HG03135 (cell line): ENCODE results near the gene NPPA.
"Not testable (repeated sequence)": the region's sequence is repeated elsewhere in the genome, so short reads cannot be mapped to it uniquely, and the experiment has no call there.

ENCODE experiments used
- ATAC-seq: cut with Tn5 transposase; IDR thresholded peaks from one replicate; pipeline ENCODE4 v1.9.1; 2021; ENCODE audit warnings: mild to moderate bottlenecking, moderate library complexity; ENCODE audit not compliant: unreplicated experiment

Gene NPPA

GRCh38 chr1:11822091-11822490, 25.5 kb downstream of the NPPA start:
- no peak for ATAC-seq

- no peak for ATAC-seq
Observed at GRCh38 chr1:11817192-11817591, 30.4 kb downstream of the NPPA start.

- ATAC-seq = no peak
Observed at GRCh38 chr1:11813021-11813420, 34.6 kb downstream of the NPPA start.

- ATAC-seq = no peak
Observed at GRCh38 chr1:11807133-11807532, 40.5 kb downstream of the NPPA start.

- ATAC-seq = peak; percentile 40
Observed at GRCh38 chr1:11806307-11806936, 41.2 kb downstream of the NPPA start.

- ATAC-seq = peak; percentile 78
Observed at GRCh38 chr1:11805422-11806306, 41.9 kb downstream of the NPPA start, which contains the start of the genes CLCN6 and MTHFR. TSS of gene CLCN6 (plus strand) at chr1:11806191. CDS start at chr1:11806263, 72 bp downstream. TSS of gene MTHFR (minus strand) at chr1:11805964. CDS start at chr1:11803116, 2,848 bp downstream.

- ATAC-seq = no peak
Observed at GRCh38 chr1:11804666-11805421, 42.7 kb downstream of the NPPA start.

- not testable (repeated sequence) for ATAC-seq
Observed at GRCh38 chr1:11803924-11804665, 43.5 kb downstream of the NPPA start.

- no peak for ATAC-seq
Observed at GRCh38 chr1:11802973-11803885, 44.4 kb downstream of the NPPA start.

- no peak for ATAC-seq
Observed at GRCh38 chr1:11802616-11802972, 45.0 kb downstream of the NPPA start.

GRCh38 chr1:11800756-11801433, 46.7 kb downstream of the NPPA start:
- ATAC-seq = no peak

- ATAC-seq = no peak
Observed at GRCh38 chr1:11800391-11800755, 47.2 kb downstream of the NPPA start.

GRCh38 chr1:11799896-11800295, 47.7 kb downstream of the NPPA start:
- ATAC-seq = no peak

GRCh38 chr1:11799099-11799498, 48.5 kb downstream of the NPPA start:
- ATAC-seq = no peak

- ATAC-seq = no peak
Observed at GRCh38 chr1:11797525-11798216, 49.9 kb downstream of the NPPA start.

GRCh38 chr1:11796036-11796828, 51.4 kb downstream of the NPPA start:
- ATAC-seq = no peak
